HK-2 (cell line): Measurements from ENCODE around the gene MYL4.

Experiments used
- DNase-seq: peaks from one replicate; pipeline ENCODE4 v3.0.0-alpha.2; 2018; ENCODE audit not compliant: unreplicated experiment

The MYL4 gene

GRCh38 chr17:47273245-47273644 is 64.1 kb downstream of the MYL4 start:
- DNase-seq = no peak
